ENCODE results near the gene SDHAF2. TPM values are rescaled to one million over a fixed set of nuclear protein-coding genes. Genes with fewer than 3 reads are reported as not detected.
"Not testable (repeated sequence)": the region's sequence is repeated elsewhere in the genome, so short reads cannot be mapped to it uniquely, and the experiment has no call there.

The SDHAF2 gene
- 30.9 TPM for polyA plus RNA-seq (2012; ENCODE audit: insufficient read depth, insufficient read length, low read depth)

GRCh38 chr11:61429691-61430582 is at the start of gene SDHAF2, which contains the start of gene CPSF7:
Gene SDHAF2, plus strand, starts transcription at chr11:61430124. Its CDS starts 23 bp downstream, at chr11:61430147.
Gene CPSF7, minus strand, starts transcription at chr11:61429975. Its CDS starts 740 bp downstream, at chr11:61429235.
- H3K4me1 ChIP-seq = no peaks in the 10 kb centered on the region; the same call in 1 of the 2 replicates
- peak; percentile 93 for DNase-seq
- TF ChIP-seq CTCF (IDR thresholded peaks at IDR 0.05; ENCODE audit: low read depth, low read length) = no peak
- no peaks in the 10 kb centered on the region for H3K9me3 ChIP-seq
- peaks cover 13% of the 10 kb centered on the region for H3K36me3 ChIP-seq
- peak within 1 kb of the TSS; percentile 95 for H3K4me3 ChIP-seq (ENCODE audit: low read depth, low read length)
- H3K27me3 ChIP-seq = no peaks in the 10 kb centered on the region

DNA sequence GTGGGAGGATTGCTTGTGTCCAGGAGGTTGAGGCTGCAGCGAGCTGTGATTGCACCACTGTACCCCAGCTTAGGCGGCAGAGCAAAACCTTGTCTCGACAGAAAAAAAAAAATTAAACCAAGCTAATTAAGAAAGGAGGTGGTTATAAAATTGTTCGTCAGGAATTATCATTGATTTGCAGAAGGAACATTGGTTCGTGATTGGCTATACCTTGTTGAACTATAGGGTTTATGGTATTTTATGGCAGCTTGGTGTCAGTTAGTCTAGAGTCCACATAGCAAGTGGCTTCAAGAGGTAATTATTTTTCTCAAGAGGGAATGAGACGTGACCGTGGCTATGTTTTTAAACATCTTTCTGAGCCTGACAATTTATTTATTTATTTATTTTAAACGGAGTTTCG is 49.0 kb upstream of the SDHAF2 start:
- TF ChIP-seq CTCF (IDR thresholded peaks at IDR 0.05; ENCODE audit: low read depth, low read length) = no peak
- Histone ChIP-seq H3K27me3 (no peaks in the 10 kb centered on the region), H3K9me3 (no peaks in the 10 kb centered on the region)

GRCh38 chr11:61383859-61384258 is 46.1 kb upstream of the SDHAF2 start:
- H3K9me3 ChIP-seq; H3K27me3 ChIP-seq; H3K4me3 ChIP-seq (ENCODE audit: low read depth, low read length); H3K4me1 ChIP-seq; H3K36me3 ChIP-seq; DNase-seq: not testable (repeated sequence)

More for the DNA sequence above, 49.0 kb upstream of the SDHAF2 start:
- Histone ChIP-seq H3K4me3 (ENCODE audit: low read depth, low read length) (no peak overlapping the region), H3K36me3 (no peaks in the 10 kb centered on the region), H3K4me1 (no peaks in the 10 kb centered on the region)
- no peak for DNase-seq

GRCh38 chr11:61384271-61385242 is 45.4 kb upstream of the SDHAF2 start:
- Histone ChIP-seq H3K27me3 (no peaks in the 10 kb centered on the region), H3K4me1 (no peaks in the 10 kb centered on the region), H3K9me3 (no peaks in the 10 kb centered on the region), H3K36me3 (no peaks in the 10 kb centered on the region), H3K4me3 (ENCODE audit: low read depth, low read length) (no peak overlapping the region)
- DNase-seq = peak; percentile 19
- TF ChIP-seq CTCF (IDR thresholded peaks at IDR 0.05; ENCODE audit: low read depth, low read length) = peak; percentile 53

GRCh38 chr11:61390161-61390560 is 39.8 kb upstream of the SDHAF2 start:
- Histone ChIP-seq H3K9me3 (no peaks in the 10 kb centered on the region), H3K4me3 (ENCODE audit: low read depth, low read length) (no peak overlapping the region), H3K36me3 (no peaks in the 10 kb centered on the region), H3K27me3 (no peaks in the 10 kb centered on the region), H3K4me1 (no peaks in the 10 kb centered on the region)
- DNase-seq = no peak
- TF ChIP-seq CTCF (IDR thresholded peaks at IDR 0.05; ENCODE audit: low read depth, low read length) = no peak

DNA sequence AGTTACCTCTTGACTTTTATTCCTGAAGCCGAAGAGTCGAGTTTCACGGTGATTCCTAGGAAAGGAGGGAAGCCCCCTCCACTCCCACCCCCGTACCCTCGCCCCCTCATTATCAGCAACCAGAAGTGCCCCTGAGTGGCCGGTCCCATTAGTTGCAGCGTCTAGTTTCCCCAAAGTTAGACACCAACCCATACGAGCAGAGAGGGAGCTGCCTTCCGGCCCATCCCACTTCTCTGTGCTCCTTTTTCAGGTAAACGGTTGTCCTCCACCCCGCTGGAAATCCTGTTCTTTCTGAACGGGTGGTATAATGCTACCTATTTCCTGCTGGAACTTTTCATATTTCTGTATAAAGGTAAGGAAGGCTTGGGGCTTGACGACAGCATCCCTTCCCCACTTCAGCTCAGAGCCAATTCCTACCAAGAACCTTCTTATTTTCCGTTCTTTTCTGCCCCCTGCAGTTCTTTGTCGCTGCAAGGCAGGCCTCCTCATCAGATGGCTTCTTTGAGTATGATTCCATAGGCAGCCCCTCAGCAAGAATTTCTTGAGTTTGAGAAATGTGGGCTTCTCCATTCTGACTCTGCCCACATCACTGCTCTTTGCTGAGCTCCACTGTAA is 36.8 kb upstream of the SDHAF2 start:
- no peak for DNase-seq
- H3K36me3 ChIP-seq = no peaks in the 10 kb centered on the region
- H3K4me3 ChIP-seq (ENCODE audit: low read depth, low read length) = peak overlapping the region; percentile 81
- no peaks in the 10 kb centered on the region for H3K9me3 ChIP-seq
- no peaks in the 10 kb centered on the region for H3K27me3 ChIP-seq
- no peaks in the 10 kb centered on the region for H3K4me1 ChIP-seq
- peak; percentile 19; the same call in 1 of the 2 replicates for TF ChIP-seq CTCF (IDR thresholded peaks at IDR 0.05; ENCODE audit: low read depth, low read length)

Data from BE2C (cell line).